ENCODE data around the gene PMAIP1.

- no peak for TF ChIP-seq CTCF (IDR thresholded peaks at IDR 0.05)
- TF ChIP-seq POLR2AphosphoS5 (IDR thresholded peaks at IDR 0.05) = no peak
- no peak for TF ChIP-seq EP300 (IDR thresholded peaks at IDR 0.05)
Observed at GRCh38 chr18:59908799-59909198, 9.0 kb downstream of the PMAIP1 start.
